HepG2 (cell line): Measurements from ENCODE around the gene FJX1. TPM values are rescaled to one million over a fixed set of nuclear protein-coding genes. Genes with fewer than 3 reads are reported as not detected.

Source experiments
- ATAC-seq: fragments of 200-7000 bp; cut with Tn5 transposase; 3 replicates; pipeline ENCODE4 v1.9.1; 2020; ENCODE audit warnings: mild to moderate bottlenecking, moderate library complexity
- BruUV-seq: library from RNA; stranded (reverse); fragments of 400-500 nt; replicated peaks from 2 replicates; lab custom pipeline; 2021; lab: Mats Ljungman, UMichigan
- CTCF ChIA-PET: fragments of 300-600 bp; formaldehyde crosslinking; extraction: SDS; loops from one replicate; lab custom pipeline; 2021; ENCODE audit warnings: low total read pairs, inconsistent platforms, low intra/inter-chr PET ratio; lab: Yijun Ruan, JAX
- POLR2A ChIA-PET: fragments of 350-600 bp; sonication (Branson Sonifier 250); formaldehyde crosslinking; loops from one replicate; lab custom pipeline; 2020; ENCODE audit warnings: antibody characterized with exemption, inconsistent platforms; lab: Yijun Ruan, JAX
- DNase-seq: peaks from one replicate; pipeline ENCODE4 v3.0.0-alpha.2; 2015; ENCODE audit warnings: low spot score
- FAIRE-seq: peaks from 3 replicates; lab custom pipeline; 2011; peaks lifted over from hg19 to GRCh38; lab: Jason Lieb, UNC
- H2AFZ ChIP-seq: one replicate; pipeline ENCODE4 v1.6.1; 2011; ENCODE audit warnings: low read length, inconsistent platforms
- H3K27ac ChIP-seq: fragments of 300-600 bp; 3 replicates; pipeline ENCODE4 v1.8.0; 2011; ENCODE audit warnings: mixed run types, mild to moderate bottlenecking, mixed read lengths, low read length, inconsistent platforms; ENCODE audit not compliant: insufficient read depth; ENCODE audit errors: extremely low read length
- H3K27me3 ChIP-seq, 2 experiments: fragments of 200-600 bp in 1 of 2; 2 replicates in 1 of 2; 3 replicates in 1 of 2; pipeline versions ENCODE4 v1.6.0 to v1.8.0; 2011; ENCODE audit warnings: low read length in 2 of 2, mild to moderate bottlenecking in 2 of 2, moderate library complexity in 2 of 2, inconsistent platforms in 1 of 2; ENCODE audit not compliant: insufficient read depth in 2 of 2, control insufficient read depth in 1 of 2
- H3K36me3 ChIP-seq, 2 experiments: fragments of 200-600 bp in 1 of 2; replicated peaks in 1 of 2; 2 replicates in 1 of 2; 3 replicates in 1 of 2; pipeline versions ENCODE4 v1.5.1 to v1.8.0; 2011; ENCODE audit warnings: low read length in 2 of 2, inconsistent platforms in 1 of 2; ENCODE audit not compliant: insufficient read depth in 2 of 2, control insufficient read depth in 1 of 2
- H3K4me1 ChIP-seq: 2 replicates; pipeline ENCODE4 v1.5.1; 2012; ENCODE audit warnings: low read length, inconsistent platforms; ENCODE audit not compliant: insufficient read depth
- H3K4me2 ChIP-seq: 2 replicates; pipeline ENCODE4 v1.6.0; 2011; ENCODE audit warnings: low read depth, low read length, inconsistent platforms
- H3K4me3 ChIP-seq, 3 experiments: fragments of 200-600 bp in 1 of 3; sonication (generic), shearing (Covaris generic) in 1 of 3; replicated peaks in 1 of 3; 2 replicates each; pipeline ENCODE4 v1.5.1; 2011 to 2016; ENCODE audit warnings: low read length in 3 of 3, inconsistent platforms in 2 of 3, low read depth in 2 of 3, mild to moderate bottlenecking in 2 of 3, control low read depth in 1 of 3, mixed read lengths in 1 of 3; ENCODE audit not compliant: insufficient read depth in 1 of 3
- H3K79me2 ChIP-seq: one replicate; pipeline ENCODE4 v1.6.1; 2011; ENCODE audit warnings: low read length, inconsistent platforms; ENCODE audit not compliant: insufficient read depth
- H3K9ac ChIP-seq: 2 replicates; pipeline ENCODE4 v1.6.0; 2011; ENCODE audit warnings: mild to moderate bottlenecking, low read depth, low read length, inconsistent platforms; ENCODE audit not compliant: insufficient read depth
- H3K9me3 ChIP-seq: 2 replicates; pipeline ENCODE4 v1.5.1; 2012; ENCODE audit warnings: mild to moderate bottlenecking, low read length
- H4K20me1 ChIP-seq: 2 replicates; pipeline ENCODE4 v1.6.0; 2011; ENCODE audit warnings: inconsistent platforms, mild to moderate bottlenecking, low read length, moderate library complexity; ENCODE audit not compliant: insufficient read depth
- CCDC6 ChIP-seq: sonication (generic); formaldehyde crosslinking; IDR thresholded peaks from 2 replicates; pipeline ENCODE4 v1.8.1; 2022; ENCODE audit warnings: mild to moderate bottlenecking, missing genetic modification reagents, moderate library complexity
- ETV6 ChIP-seq: sonication (generic); formaldehyde crosslinking; conservative IDR thresholded peaks from 2 replicates; pipeline ENCODE4 v1.4.0; 2020; ENCODE audit warnings: missing genetic modification reagents
- FOXK1 ChIP-seq: sonication (generic); formaldehyde crosslinking; IDR thresholded peaks from 2 replicates; pipeline ENCODE4 v1.4.0; 2020; ENCODE audit warnings: low read depth, missing genetic modification reagents, borderline replicate concordance
- FOXM1 ChIP-seq: sonication (generic); formaldehyde crosslinking; IDR thresholded peaks from 2 replicates; pipeline ENCODE4 v1.5.0; 2020; ENCODE audit warnings: missing genetic modification reagents
- PAX8 ChIP-seq: sonication (generic); formaldehyde crosslinking; IDR thresholded peaks from 2 replicates; pipeline ENCODE4 v1.8.0; 2022; ENCODE audit warnings: mild to moderate bottlenecking, missing genetic modification reagents, borderline replicate concordance
- RARA ChIP-seq: IDR thresholded peaks from 2 replicates; pipeline ENCODE4 v1.6.1; 2016; ENCODE audit warnings: missing genetic modification reagents, missing compliant biosample characterization
- SMC3 ChIP-seq: IDR thresholded peaks from 2 replicates; pipeline ENCODE4 v1.6.1; 2011; ENCODE audit warnings: low read length, improper control_type of control experiment
- TBX2 ChIP-seq: sonication (generic); formaldehyde crosslinking; IDR thresholded peaks from 2 replicates; pipeline ENCODE4 v1.5.0; 2020; ENCODE audit warnings: missing genetic modification reagents, mild to moderate bottlenecking, borderline replicate concordance
- ZBTB14 ChIP-seq: sonication (generic); formaldehyde crosslinking; IDR thresholded peaks from 2 replicates; pipeline ENCODE4 v1.4.0; 2020; ENCODE audit warnings: missing genetic modification reagents
- ZNF256 ChIP-seq: sonication (generic); formaldehyde crosslinking; conservative IDR thresholded peaks from 2 replicates; pipeline ENCODE4 v1.4.0; 2020; ENCODE audit warnings: missing genetic modification reagents
- ZNF652 ChIP-seq: IDR thresholded peaks from 2 replicates; pipeline ENCODE4 v1.6.1; 2016; ENCODE audit warnings: low read depth, borderline replicate concordance
- ZNF746 ChIP-seq: sonication (generic); formaldehyde crosslinking; IDR thresholded peaks from 2 replicates; pipeline ENCODE4 v1.8.0; 2022; ENCODE audit warnings: mild to moderate bottlenecking, missing genetic modification reagents
- ZNF768 ChIP-seq: sonication (generic); formaldehyde crosslinking; IDR thresholded peaks from 2 replicates; pipeline ENCODE4 v1.4.0; 2020; ENCODE audit warnings: missing genetic modification reagents
- WGBS: methylation state at CpG from one replicate; pipeline ENCODE4 v1.1.6; 2017; ENCODE audit warnings: low lambda C conversion rate; 5-methylcytosine and 5-hydroxymethylcytosine counted together
- in situ Hi-C: cut with HindIII; loops from 2 replicates; pipeline ENCODE4 v1.10.0; 2017; ENCODE audit warnings: low pct_unique_long_range_greater_than_20kb; ENCODE audit not compliant: extremely low pct_ligation_motif_present
- intact Hi-C: fragments of 100-400 bp; cut with micrococcal nuclease; formaldehyde crosslinking; loops from one replicate; pipeline ENCODE4 v1.10.0; 2022; ENCODE audit not compliant: unreplicated experiment
- polyA plus RNA-seq, 8 experiments: library from polyadenylated mRNA; depleted of rRNA in 3 of 8; stranded (reverse) in 7 of 8; unstranded in 1 of 8; fragments of >200 nt; fragmentation: Illumina TruSeq in 4 of 8; extraction: Trizol in 4 of 8; gene quantifications; 2 replicates each; pipeline versions ENCODE4 v1.2.1 to v1.2.3, GENCODE V29; 2011 to 2016; ENCODE audit warnings: low read depth in 4 of 8, missing spikeins in 1 of 8, mixed read lengths in 1 of 8; ENCODE audit not compliant: insufficient read depth in 1 of 8
- total RNA-seq, 5 experiments: library from RNA; depleted of rRNA; stranded (reverse); fragments of >200 nt; fragmentation: Illumina TruSeq; extraction: Trizol; gene quantifications; 2 replicates each; pipeline ENCODE4 v1.2.3, GENCODE V29; 2016; ENCODE audit warnings: low read depth in 1 of 5
- TF ChIP-seq, protein P1 (sequence below): sonication (generic); formaldehyde crosslinking; IDR thresholded peaks from 2 replicates; pipeline ENCODE4 v1.4.0; 2020; ENCODE audit warnings: missing genetic modification reagents
- TF ChIP-seq, protein P2 (sequence below): sonication (generic); formaldehyde crosslinking; IDR thresholded peaks from 2 replicates; pipeline ENCODE4 v1.9.0; 2021; ENCODE audit warnings: missing genetic modification reagents, mild to moderate bottlenecking, borderline replicate concordance
- TF ChIP-seq, protein P3 (sequence below): sonication (generic); formaldehyde crosslinking; IDR thresholded peaks from 2 replicates; pipeline ENCODE4 v1.4.0; 2020; ENCODE audit warnings: mild to moderate bottlenecking, low read depth, missing genetic modification reagents

Gene FJX1
- total and polyA plus RNA-seq, 2 of the 13 experiments (the other 11 are each of a cell fraction or from before 2014, with no cell fraction given): 0.40 to 0.82 TPM

- in situ Hi-C loops (no loop called here), intact Hi-C loops (no loop called here)
- ChIA-PET POLR2A (no interaction called here), CTCF (no interaction called here)
- no peaks in the 10 kb centered on the region; a peak in 1 of 5 replicates for H3K27me3 ChIP-seq
- H3K36me3 ChIP-seq: no peaks in the 10 kb centered on the region
- FAIRE-seq (no peak), DNase-seq (no peak), ATAC-seq (no peak)
- H3K27ac ChIP-seq: no peak overlapping the region
- no peaks in the 10 kb centered on the region for H3K4me1 ChIP-seq
- no peak for TF ChIP-seq ZNF256
- no peak for TF ChIP-seq CCDC6
- no peak for TF ChIP-seq FOXM1 (CRISPR knock-in tag)
- TF ChIP-seq FOXK1 (CRISPR knock-in tag): no peak
- TF ChIP-seq, protein P1, sequence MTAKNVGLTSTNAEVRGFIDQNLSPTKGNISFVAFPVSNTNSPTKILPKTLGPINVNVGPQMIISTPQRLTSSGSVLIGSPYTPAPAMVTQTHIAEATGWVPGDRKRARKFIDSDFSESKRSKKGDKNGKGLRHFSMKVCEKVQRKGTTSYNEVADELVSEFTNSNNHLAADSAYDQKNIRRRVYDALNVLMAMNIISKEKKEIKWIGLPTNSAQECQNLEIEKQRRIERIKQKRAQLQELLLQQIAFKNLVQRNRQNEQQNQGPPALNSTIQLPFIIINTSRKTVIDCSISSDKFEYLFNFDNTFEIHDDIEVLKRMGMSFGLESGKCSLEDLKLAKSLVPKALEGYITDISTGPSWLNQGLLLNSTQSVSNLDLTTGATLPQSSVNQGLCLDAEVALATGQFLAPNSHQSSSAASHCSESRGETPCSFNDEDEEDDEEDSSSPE (CRISPR knock-in tag): no peak
- no peak for TF ChIP-seq ETV6
- TF ChIP-seq ZNF746 (CRISPR knock-in tag): no peak
- TF ChIP-seq, protein P2, sequence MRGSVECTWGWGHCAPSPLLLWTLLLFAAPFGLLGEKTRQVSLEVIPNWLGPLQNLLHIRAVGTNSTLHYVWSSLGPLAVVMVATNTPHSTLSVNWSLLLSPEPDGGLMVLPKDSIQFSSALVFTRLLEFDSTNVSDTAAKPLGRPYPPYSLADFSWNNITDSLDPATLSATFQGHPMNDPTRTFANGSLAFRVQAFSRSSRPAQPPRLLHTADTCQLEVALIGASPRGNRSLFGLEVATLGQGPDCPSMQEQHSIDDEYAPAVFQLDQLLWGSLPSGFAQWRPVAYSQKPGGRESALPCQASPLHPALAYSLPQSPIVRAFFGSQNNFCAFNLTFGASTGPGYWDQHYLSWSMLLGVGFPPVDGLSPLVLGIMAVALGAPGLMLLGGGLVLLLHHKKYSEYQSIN (CRISPR knock-in tag): no peak
- no peak for TF ChIP-seq TBX2
- TF ChIP-seq ZNF652 (CRISPR knock-in tag): no peak
- no peak for TF ChIP-seq ZBTB14
- no peak for TF ChIP-seq SMC3
- TF ChIP-seq PAX8 (CRISPR knock-in tag): no peak
- TF ChIP-seq, protein P3, sequence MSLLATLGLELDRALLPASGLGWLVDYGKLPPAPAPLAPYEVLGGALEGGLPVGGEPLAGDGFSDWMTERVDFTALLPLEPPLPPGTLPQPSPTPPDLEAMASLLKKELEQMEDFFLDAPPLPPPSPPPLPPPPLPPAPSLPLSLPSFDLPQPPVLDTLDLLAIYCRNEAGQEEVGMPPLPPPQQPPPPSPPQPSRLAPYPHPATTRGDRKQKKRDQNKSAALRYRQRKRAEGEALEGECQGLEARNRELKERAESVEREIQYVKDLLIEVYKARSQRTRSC (CRISPR knock-in tag): no peak
- no peak for TF ChIP-seq ZNF768 (CRISPR knock-in tag)
- TF ChIP-seq RARA: no peak
- H3K4me2 ChIP-seq: no peak overlapping the region
- H3K9ac ChIP-seq: no peak overlapping the region
- H3K79me2 ChIP-seq: no peaks in the 10 kb centered on the region
- H2AFZ ChIP-seq: no peak overlapping the region
- no peak overlapping the region for H3K4me3 ChIP-seq
- no TSS peak for BruUV-seq
- H3K9me3 ChIP-seq: no peaks in the 10 kb centered on the region
- H4K20me1 ChIP-seq: no peaks in the 10 kb centered on the region
- whole genome bisulfite sequencing: 10% methylated on average over 3 of the region's 3 CpGs
Observed at GRCh38 chr11:35586222-35586621, 32.0 kb upstream of the FJX1 start.
